NCI-H82 treated with DMSO at 0.1 percent for 48 hours (cell line): ENCODE data around the gene DNAJC15.

Source experiments
- DNase-seq: peaks from one replicate; lab custom pipeline; 2025; ENCODE audit not compliant: unreplicated experiment; lab: John Stamatoyannopoulos, UW

Gene DNAJC15

GRCh38 chr13:43003729-43004128 is 19.7 kb upstream of the DNAJC15 start:
- no peak for DNase-seq

- DNase-seq, result no peak
Measured at GRCh38 chr13:43005460-43006236, 17.7 kb upstream of the DNAJC15 start.

- DNase-seq, result no peak
Measured at GRCh38 chr13:43006893-43007631, 16.3 kb upstream of the DNAJC15 start.

- no peak for DNase-seq
Measured at GRCh38 chr13:43008596-43008995, 14.8 kb upstream of the DNAJC15 start.

GRCh38 chr13:43009506-43009905 is 13.9 kb upstream of the DNAJC15 start:
- DNase-seq, result no peak

GRCh38 chr13:43014162-43014561 is 9.2 kb upstream of the DNAJC15 start:
- DNase-seq, result no peak

GRCh38 chr13:43016226-43016625 is 7.2 kb upstream of the DNAJC15 start:
- no peak for DNase-seq

- no peak for DNase-seq
Measured at GRCh38 chr13:43019811-43020210, 3.6 kb upstream of the DNAJC15 start.

GRCh38 chr13:43020794-43021193 is 2.6 kb upstream of the DNAJC15 start:
- DNase-seq, result no peak

GRCh38 chr13:43021926-43022670 is 1.3 kb upstream of the DNAJC15 start:
- DNase-seq, result no peak

GRCh38 chr13:43022934-43023288 is 475 bp upstream of the DNAJC15 start:
- no peak for DNase-seq

GRCh38 chr13:43026262-43026661 is 2.9 kb downstream of the DNAJC15 start:
- no peak for DNase-seq

GRCh38 chr13:43030548-43030947 is 7.2 kb downstream of the DNAJC15 start:
- DNase-seq, result no peak

GRCh38 chr13:43031881-43032280 is 8.5 kb downstream of the DNAJC15 start:
- DNase-seq, result no peak

GRCh38 chr13:43033038-43033437 is 9.7 kb downstream of the DNAJC15 start:
- DNase-seq, result no peak

GRCh38 chr13:43036351-43037250 is 13.2 kb downstream of the DNAJC15 start:
- DNase-seq, result no peak

GRCh38 chr13:43039966-43040365 is 16.6 kb downstream of the DNAJC15 start:
- DNase-seq, result no peak

GRCh38 chr13:43040581-43041368 is 17.4 kb downstream of the DNAJC15 start:
- DNase-seq, result peak; percentile 62

GRCh38 chr13:43041369-43041921 is 18.1 kb downstream of the DNAJC15 start:
- DNase-seq, result no peak
